Caco-2 (cell line): ENCODE measurements around the gene CRYZ. TPM values are rescaled to one million over a fixed set of nuclear protein-coding genes. Genes with fewer than 3 reads are reported as not detected.

ENCODE experiments used
- Bru-seq: library from RNA; stranded (reverse); fragments of 400-500 nt; gene quantifications from one replicate; lab custom pipeline; 2021; lab: Mats Ljungman, UMichigan
- BruChase-seq, 2 experiments: library from RNA; stranded (reverse); fragments of 400-500 nt; gene quantifications; one replicate each; lab custom pipeline; 2021; lab: Mats Ljungman, UMichigan
- BruUV-seq: library from RNA; stranded (reverse); fragments of 400-500 nt; replicated peaks from 2 replicates; lab custom pipeline; 2021; lab: Mats Ljungman, UMichigan
- CTCF ChIA-PET: fragments of 300-600 bp; sonication (Branson Sonifier 250); formaldehyde crosslinking; loops from one replicate; lab custom pipeline; 2022; ENCODE audit warnings: antibody characterized with exemption; lab: Charles Lee
- POLR2A ChIA-PET: fragments of 300-600 bp; sonication (Branson Sonifier 250); formaldehyde crosslinking; loops from one replicate; lab custom pipeline; 2022; ENCODE audit warnings: antibody characterized with exemption; lab: Charles Lee
- DNase-seq, 2 experiments: peaks; one replicate each; pipeline versions ENCODE4 v3.0.0 to v3.0.0-alpha.2; 2020 to 2022
- H3K27me3 ChIP-seq: replicated peaks from 2 replicates; pipeline ENCODE4 v1.6.0; 2011; ENCODE audit warnings: low read length; ENCODE audit not compliant: control insufficient read depth, insufficient read depth
- H3K36me3 ChIP-seq: 2 replicates; pipeline ENCODE4 v1.5.1; 2011; ENCODE audit warnings: low read length; ENCODE audit not compliant: control insufficient read depth, insufficient read depth
- H3K4me1 ChIP-seq: fragments of 250-450 bp; sonication (Bioruptor Pico); 2 replicates; pipeline ENCODE4 v1.5.1; 2020; ENCODE audit warnings: mild to moderate bottlenecking
- H3K4me3 ChIP-seq: 2 replicates; pipeline ENCODE4 v1.5.1; 2011; ENCODE audit warnings: low read depth, mild to moderate bottlenecking, control low read depth, low read length
- H3K9me3 ChIP-seq: fragments of 250-450 bp; sonication (Bioruptor Pico); 2 replicates; pipeline ENCODE4 v1.5.1; 2020; ENCODE audit warnings: mild to moderate bottlenecking, moderate library complexity
- H3K27ac Mint-ChIP-seq: one replicate; pipeline ENCODE4 v1.8.0; 2022; ENCODE audit warnings: mixed read lengths; ENCODE audit not compliant: unreplicated experiment
- H3K27me3 Mint-ChIP-seq: one replicate; pipeline ENCODE4 v1.8.0; 2022; ENCODE audit warnings: mixed read lengths; ENCODE audit not compliant: insufficient read depth, unreplicated experiment
- H3K36me3 Mint-ChIP-seq: one replicate; pipeline ENCODE4 v1.8.0; 2022; ENCODE audit warnings: mild to moderate bottlenecking, mixed read lengths; ENCODE audit not compliant: insufficient read depth, unreplicated experiment
- H3K4me1 Mint-ChIP-seq: one replicate; pipeline ENCODE4 v1.8.0; 2022; ENCODE audit warnings: low read depth, mixed read lengths; ENCODE audit not compliant: unreplicated experiment
- H3K4me3 Mint-ChIP-seq: one replicate; pipeline ENCODE4 v1.8.0; 2022; ENCODE audit warnings: mild to moderate bottlenecking, moderate library complexity, mixed read lengths; ENCODE audit not compliant: unreplicated experiment
- H3K9me3 Mint-ChIP-seq: one replicate; pipeline ENCODE4 v1.8.0; 2022; ENCODE audit warnings: mixed read lengths; ENCODE audit not compliant: unreplicated experiment
- intact Hi-C: fragments of 100-400 bp; cut with micrococcal nuclease; formaldehyde crosslinking; loops from one replicate; pipeline ENCODE4 v1.10.0; 2022; ENCODE audit not compliant: unreplicated experiment
- long read RNA-seq: library from polyadenylated mRNA; stranded (forward); transcript quantifications from one replicate; pipeline ENCODE4 v2.0.0, GENCODE V29; 2022
- total RNA-seq: library from RNA; stranded (reverse); gene quantifications from 2 replicates; pipeline ENCODE4 v1.2.3, GENCODE V29; 2022
- TF ChIP-seq, protein P1 (sequence below), 2 experiments: fragments of 200-600 bp in 1 of 2; IDR thresholded peaks; 1 replicate in 1 of 2; 2 replicates in 1 of 2; pipeline versions ENCODE4 v1.5.1 to v1.8.0; 2011 to 2022; ENCODE audit warnings: antibody characterized with exemption in 1 of 2, control low read depth in 1 of 2, inconsistent platforms in 1 of 2, low read depth in 1 of 2, low read length in 1 of 2, mild to moderate bottlenecking in 1 of 2, moderate library complexity in 1 of 2; ENCODE audit not compliant: insufficient read depth in 1 of 2, severe bottlenecking in 1 of 2, unreplicated experiment in 1 of 2

The CRYZ gene
- total RNA-seq (51.9 and 54.3 TPM in 2 replicates), Bru-seq, nascent RNA (percentile 74 among the genes with signal in this experiment), BruChase-seq, experiment 1, labeled RNA remaining after a 2-hour chase (percentile 72 among the genes with signal in this experiment), BruChase-seq, experiment 2, labeled RNA remaining after a 6-hour chase (percentile 82 among the genes with signal in this experiment)
- long read RNA-seq, transcript CRYZ-201 (9 exons, 1,888 nt) = major isoform, 73 of 159 reads
- long read RNA-seq, transcript CRYZ-203 (8 exons, 1,292 nt) = minor isoform, 25 of 159 reads
- long read RNA-seq, transcript CRYZ-205 (10 exons, 2,301 nt) = minor isoform, 34 of 159 reads
- long read RNA-seq, partial matches to known transcripts = 4 of 159 reads
- long read RNA-seq, other reads (novel, unspliced or antisense) = 23 of 159 reads

GRCh38 chr1:74732960-74733603 is at the start of gene CRYZ, which contains the start of gene TYW3:
Gene CRYZ (minus strand): TSS chr1:74733050. CDS start chr1:74724821, 8,229 bp downstream.
Gene TYW3 (plus strand): TSS chr1:74733152. CDS start chr1:74733245, 93 bp downstream.
- H3K27ac Mint-ChIP-seq = peak within 1 kb of the TSS; percentile 94
- Histone ChIP-seq H3K4me1 (peaks cover 15% of the 10 kb centered on the region; the same call in 1 of the 2 replicates), H3K9me3 (no peaks in the 10 kb centered on the region), H3K27me3 (no peaks in the 10 kb centered on the region), H3K4me3 (peak within 1 kb of the TSS; percentile 63), H3K36me3 (peaks cover 2% of the 10 kb centered on the region; the same call in 1 of the 2 replicates)
- TSS peak; percentile 51 for BruUV-seq
- H3K4me1 Mint-ChIP-seq = no peaks in the 10 kb centered on the region
- DNase-seq = peak; percentile 82 to 86
- ChIA-PET CTCF (interaction anchor here (1.1 to 1.6 kb wide), 4 partner anchors 20 to 229 kb away, joined by 3 to 7 read pairs (median 5); no protein-coding TSS in a partner anchor), POLR2A (interaction anchor here (1.1 kb wide), 1 partner anchor 20 kb away, joined by 4 read pairs; no protein-coding TSS in a partner anchor)
- peaks cover 15% of the 10 kb centered on the region for H3K36me3 Mint-ChIP-seq
- intact Hi-C loops = loop anchor here (1.0 to 5.0 kb wide), 3 partner anchors 20 to 536 kb away; partner anchors contain the start of genes FPGT and LRRIQ3
- no peaks in the 10 kb centered on the region for H3K27me3 Mint-ChIP-seq
- H3K9me3 Mint-ChIP-seq = no peaks in the 10 kb centered on the region
- TF ChIP-seq, protein P1, sequence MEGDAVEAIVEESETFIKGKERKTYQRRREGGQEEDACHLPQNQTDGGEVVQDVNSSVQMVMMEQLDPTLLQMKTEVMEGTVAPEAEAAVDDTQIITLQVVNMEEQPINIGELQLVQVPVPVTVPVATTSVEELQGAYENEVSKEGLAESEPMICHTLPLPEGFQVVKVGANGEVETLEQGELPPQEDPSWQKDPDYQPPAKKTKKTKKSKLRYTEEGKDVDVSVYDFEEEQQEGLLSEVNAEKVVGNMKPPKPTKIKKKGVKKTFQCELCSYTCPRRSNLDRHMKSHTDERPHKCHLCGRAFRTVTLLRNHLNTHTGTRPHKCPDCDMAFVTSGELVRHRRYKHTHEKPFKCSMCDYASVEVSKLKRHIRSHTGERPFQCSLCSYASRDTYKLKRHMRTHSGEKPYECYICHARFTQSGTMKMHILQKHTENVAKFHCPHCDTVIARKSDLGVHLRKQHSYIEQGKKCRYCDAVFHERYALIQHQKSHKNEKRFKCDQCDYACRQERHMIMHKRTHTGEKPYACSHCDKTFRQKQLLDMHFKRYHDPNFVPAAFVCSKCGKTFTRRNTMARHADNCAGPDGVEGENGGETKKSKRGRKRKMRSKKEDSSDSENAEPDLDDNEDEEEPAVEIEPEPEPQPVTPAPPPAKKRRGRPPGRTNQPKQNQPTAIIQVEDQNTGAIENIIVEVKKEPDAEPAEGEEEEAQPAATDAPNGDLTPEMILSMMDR (IDR thresholded peaks at IDR 0.05; ENCODE audit: insufficient read depth in 1 of 2, low read depth in 1 of 2, low read length in 1 of 2, severe bottlenecking in 1 of 2, unreplicated experiment in 1 of 2) = no peak
- H3K4me3 Mint-ChIP-seq = peak within 1 kb of the TSS; percentile 83

- Histone ChIP-seq H3K27me3 (no peaks in the 10 kb centered on the region), H3K4me1 (no peaks in the 10 kb centered on the region), H3K36me3 (no peaks in the 10 kb centered on the region), H3K9me3 (no peaks in the 10 kb centered on the region), H3K4me3 (no peak overlapping the region)
- ChIA-PET POLR2A (no interaction called here), CTCF (no interaction called here)
- H3K9me3 Mint-ChIP-seq = no peaks in the 10 kb centered on the region
- intact Hi-C loops = no loop called here
- TF ChIP-seq, protein P1 (IDR thresholded peaks at IDR 0.05; ENCODE audit: insufficient read depth in 1 of 2, low read depth in 1 of 2, low read length in 1 of 2, severe bottlenecking in 1 of 2, unreplicated experiment in 1 of 2) = no peak
- no peak overlapping the region for H3K27ac Mint-ChIP-seq
- BruUV-seq = no TSS peak
- H3K4me3 Mint-ChIP-seq = no peak overlapping the region
- no peak for DNase-seq
- no peaks in the 10 kb centered on the region for H3K4me1 Mint-ChIP-seq
- H3K27me3 Mint-ChIP-seq = no peaks in the 10 kb centered on the region
- H3K36me3 Mint-ChIP-seq = no peaks in the 10 kb centered on the region
Observed at GRCh38 chr1:74780594-74780993, 47.7 kb upstream of the CRYZ start.

DNA sequence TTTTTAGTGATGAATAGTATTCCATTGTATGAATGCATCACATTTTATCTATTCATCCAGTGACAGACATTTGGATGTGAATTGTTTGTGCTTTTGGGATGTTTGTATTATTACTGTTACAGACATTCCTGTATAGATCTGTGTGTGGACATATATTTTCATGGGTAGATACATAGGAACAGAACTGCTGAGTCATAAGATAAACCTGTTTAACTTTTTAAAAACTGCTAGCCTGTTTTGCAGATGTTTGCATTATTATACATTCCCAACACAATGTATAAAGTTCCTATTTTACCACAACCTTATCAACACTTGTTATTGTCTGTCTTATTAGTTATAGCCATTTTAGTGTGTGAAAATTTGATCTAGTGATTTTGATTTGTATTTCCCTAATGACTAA is 46.9 kb upstream of the CRYZ start:
- no peaks in the 10 kb centered on the region for H3K36me3 ChIP-seq
- BruUV-seq = no TSS peak
- CTCF ChIA-PET = no interaction called here
- no peak overlapping the region for H3K4me3 ChIP-seq
- POLR2A ChIA-PET = no interaction called here
- no peaks in the 10 kb centered on the region for H3K9me3 ChIP-seq
- H3K4me1 Mint-ChIP-seq = no peaks in the 10 kb centered on the region
- no peaks in the 10 kb centered on the region for H3K9me3 Mint-ChIP-seq
- no peaks in the 10 kb centered on the region for H3K36me3 Mint-ChIP-seq
- intact Hi-C loops = no loop called here
- H3K27ac Mint-ChIP-seq = no peak overlapping the region
- H3K4me3 Mint-ChIP-seq = no peak overlapping the region
- H3K27me3 Mint-ChIP-seq = no peaks in the 10 kb centered on the region
- H3K4me1 ChIP-seq = no peaks in the 10 kb centered on the region
- TF ChIP-seq, protein P1 (IDR thresholded peaks at IDR 0.05; ENCODE audit: insufficient read depth in 1 of 2, low read depth in 1 of 2, low read length in 1 of 2, severe bottlenecking in 1 of 2, unreplicated experiment in 1 of 2) = no peak
- no peak for DNase-seq
- H3K27me3 ChIP-seq = no peaks in the 10 kb centered on the region
